HG03108 (cell line): ENCODE results near the gene B9D2.
"Not testable (repeated sequence)": the region's sequence is repeated elsewhere in the genome, so short reads cannot be mapped to it uniquely, and the experiment has no call there.

ENCODE experiments used
- ATAC-seq: cut with Tn5 transposase; IDR thresholded peaks from one replicate; pipeline ENCODE4 v1.9.1; 2021; ENCODE audit warnings: moderate library complexity; ENCODE audit not compliant: unreplicated experiment

The B9D2 gene

DNA sequence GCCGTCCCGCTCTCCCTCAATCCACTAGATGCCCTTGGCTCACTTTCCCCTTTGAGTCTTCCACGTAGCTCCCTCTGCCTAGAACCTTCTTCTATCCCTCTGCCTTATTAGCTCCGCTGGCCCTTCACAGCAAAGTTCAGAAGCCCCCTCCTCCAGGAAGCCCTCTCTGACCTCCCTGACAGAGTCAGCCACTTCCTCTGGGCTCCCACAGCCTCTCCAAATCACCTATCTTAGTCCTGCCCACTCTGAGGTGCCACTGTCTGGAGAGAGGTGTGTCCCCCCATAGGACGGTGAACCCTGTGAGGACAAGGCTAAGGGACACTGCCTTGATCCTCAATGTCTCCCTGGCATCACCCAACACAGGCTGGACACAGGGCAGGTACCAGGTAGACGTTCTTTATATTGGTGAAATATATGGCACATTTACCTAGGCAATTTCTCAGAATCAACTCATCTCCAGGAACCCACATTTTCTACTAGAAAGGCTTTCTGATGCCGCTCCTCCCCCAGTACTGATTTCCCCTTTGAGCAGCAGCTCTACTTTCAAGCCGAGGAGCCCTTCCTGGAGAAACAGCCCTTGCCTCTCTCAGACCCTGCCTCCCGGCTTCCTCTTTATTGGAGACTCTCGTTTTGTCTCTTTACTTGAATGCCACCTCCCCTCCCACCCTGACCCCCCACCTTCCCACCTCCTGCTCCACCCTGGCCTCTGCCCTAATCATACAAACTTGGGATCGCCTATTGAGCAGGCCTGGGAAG is 6.8 kb downstream of the B9D2 start:
- ATAC-seq: no peak

DNA sequence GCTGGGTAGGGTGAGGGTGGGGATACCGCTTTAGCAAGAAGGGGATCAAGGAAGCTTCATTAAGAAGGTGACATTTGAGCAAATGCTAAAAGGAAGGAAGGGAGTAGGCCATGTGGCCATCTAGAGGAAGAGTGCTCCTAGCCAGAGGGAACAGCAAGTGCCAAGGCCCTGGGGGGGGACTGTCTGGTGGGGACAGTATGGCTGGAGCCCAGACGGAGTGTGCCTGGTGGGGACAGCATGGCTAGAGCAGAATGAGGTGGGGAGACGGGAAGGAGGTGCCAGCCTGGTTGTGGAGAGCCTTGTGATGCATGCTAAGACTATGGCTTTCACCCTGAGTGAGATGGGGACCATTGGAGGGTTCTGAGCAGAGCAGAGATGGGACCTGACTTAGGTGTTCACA is 8.1 kb downstream of the B9D2 start:
- no peak for ATAC-seq

DNA sequence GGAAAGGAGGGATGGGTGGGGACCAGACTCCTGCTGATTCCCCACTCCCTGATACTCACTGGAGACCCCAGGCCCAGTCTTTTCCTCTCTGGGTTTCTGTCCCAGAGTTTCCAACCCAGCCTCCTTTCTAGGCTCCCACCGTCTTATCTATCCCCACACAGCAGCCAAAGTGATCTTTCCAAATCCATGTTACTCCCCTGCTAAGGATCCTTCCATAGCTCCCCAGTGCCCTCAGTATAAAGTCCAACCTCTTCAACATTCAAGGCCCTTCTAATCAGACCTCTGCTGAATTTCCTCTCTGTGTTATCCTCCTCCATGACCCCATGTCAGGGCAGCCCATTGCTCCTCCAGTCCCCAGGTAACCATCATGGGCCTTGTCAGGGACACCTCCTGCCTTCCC is 8.9 kb downstream of the B9D2 start:
- ATAC-seq: no peak

DNA sequence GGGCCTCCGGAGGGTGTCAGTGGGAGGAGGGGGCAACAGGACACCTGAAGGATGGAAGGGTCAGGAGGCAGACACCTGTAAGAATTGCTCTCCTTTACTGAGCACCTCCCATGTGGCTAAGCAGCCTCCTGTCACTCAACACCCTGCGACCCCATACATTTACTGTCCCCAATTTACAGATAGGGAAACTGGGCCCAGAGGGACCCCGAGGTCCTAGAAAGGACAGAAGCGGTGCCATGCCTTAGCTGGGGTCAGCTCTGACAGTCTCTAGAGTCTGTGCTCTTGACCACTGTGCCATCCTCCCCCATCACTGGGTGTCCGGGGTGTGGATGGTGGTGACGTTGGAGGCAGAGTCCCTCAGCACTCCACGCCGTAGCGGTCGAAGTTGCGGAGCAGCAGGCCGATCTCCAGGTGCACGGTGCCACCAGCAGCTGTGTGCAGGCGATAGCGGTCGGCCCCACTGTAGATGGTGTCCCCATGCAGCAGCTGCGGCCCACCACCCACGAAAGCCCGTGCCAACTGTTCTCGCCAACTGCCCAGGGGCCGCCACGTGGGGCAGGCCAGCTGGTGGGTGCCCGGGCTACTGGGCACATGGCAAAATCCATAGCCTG is 9.5 kb downstream of the B9D2 start:
- no peak for ATAC-seq

DNA sequence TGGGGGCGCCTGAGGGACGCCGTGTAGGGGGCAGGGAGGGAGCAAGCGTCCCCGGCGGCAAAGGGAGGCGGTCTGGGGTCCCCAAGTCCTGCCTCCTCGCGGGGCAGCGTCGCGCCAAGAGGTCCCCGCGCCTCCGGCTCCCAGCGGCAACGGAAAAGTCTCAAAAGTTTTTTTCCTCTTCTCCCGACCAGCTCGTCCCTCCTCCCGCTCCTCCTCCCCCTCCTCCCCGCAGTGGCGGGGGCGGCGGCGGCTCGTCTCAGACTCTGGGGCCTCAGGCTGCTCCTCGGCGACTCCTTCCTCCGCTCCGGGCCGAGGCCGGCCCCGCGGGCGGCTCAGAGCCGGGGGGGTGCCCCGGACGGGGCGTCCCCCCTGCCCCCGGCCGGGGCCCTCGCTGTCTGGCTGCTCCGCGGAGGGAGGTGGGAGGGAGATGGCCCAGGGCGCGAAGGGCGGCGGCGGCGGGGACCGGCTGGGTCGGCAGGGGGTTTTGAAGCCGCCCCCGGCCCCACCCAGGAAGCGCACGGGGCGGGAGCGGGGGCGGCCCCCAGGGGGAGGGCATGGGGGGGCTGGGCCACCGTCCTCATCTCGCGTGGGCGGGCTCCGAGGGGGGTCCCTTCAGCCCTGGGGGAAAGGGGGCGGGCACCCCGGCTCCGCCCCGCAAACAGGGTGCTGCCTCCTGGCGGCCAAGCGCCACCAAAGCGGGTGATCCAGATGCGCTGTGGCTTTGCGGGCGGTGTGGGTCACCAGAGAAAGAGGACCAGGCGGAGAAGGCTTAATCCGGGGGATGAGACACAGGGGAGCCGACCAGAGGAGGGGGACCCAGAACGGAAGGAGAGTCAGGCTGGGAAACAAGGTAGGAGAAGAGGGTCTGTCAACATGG is 10.2 kb downstream of the B9D2 start, which contains the start of gene TGFB1:
TSS of gene TGFB1 (minus strand) at position 457 of the 877 bp plus-strand sequence. CDS start 878 bp downstream, outside the sequence.
- peak; percentile 25 for ATAC-seq

DNA sequence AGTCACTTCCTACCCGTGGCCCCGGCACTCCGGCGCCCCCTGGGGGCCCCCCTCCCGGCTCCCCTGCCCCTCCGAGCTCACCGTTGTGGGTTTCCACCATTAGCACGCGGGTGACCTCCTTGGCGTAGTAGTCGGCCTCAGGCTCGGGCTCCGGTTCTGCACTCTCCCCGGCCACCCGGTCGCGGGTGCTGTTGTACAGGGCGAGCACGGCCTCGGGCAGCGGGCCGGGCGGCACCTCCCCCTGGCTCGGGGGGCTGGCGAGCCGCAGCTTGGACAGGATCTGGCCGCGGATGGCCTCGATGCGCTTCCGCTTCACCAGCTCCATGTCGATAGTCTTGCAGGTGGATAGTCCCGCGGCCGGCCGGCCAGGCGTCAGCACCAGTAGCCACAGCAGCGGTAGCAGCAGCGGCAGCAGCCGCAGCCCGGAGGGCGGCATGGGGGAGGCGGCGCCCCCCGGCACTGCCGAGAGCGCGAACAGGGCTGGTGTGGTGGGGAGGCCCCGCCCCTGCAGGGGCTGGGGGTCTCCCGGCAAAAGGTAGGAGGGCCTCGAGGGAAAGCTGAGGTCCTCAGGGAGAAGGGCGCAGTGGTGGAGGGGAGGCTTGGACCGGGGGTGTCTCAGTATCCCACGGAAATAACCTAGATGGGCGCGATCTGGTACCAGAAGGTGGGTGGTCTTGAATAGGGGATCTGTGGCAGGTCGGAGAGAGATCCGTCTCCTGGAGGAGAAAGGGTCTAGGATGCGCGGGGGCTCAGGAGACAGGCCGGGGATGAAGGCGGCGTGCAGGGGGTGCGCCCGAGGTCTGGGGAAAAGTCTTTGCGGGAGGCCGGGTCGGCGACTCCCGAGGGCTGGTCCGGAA is 11.1 kb downstream of the B9D2 start:
- ATAC-seq: no peak

DNA sequence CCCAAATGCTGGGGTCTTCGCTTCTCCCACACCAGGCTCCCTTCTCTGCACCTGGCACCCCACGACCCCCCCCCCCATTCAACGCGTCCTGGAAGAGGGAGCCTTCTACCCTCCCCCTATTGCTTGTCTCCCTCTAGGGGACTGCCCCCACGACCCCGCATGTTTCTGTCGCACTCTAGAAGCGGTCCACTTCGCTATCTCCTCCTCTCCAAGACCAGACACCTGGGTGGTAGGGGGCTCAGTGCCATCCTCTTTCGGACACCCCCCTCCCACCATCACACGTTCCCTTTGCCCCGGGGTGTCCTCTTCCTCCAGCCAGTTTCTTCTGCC is 11.7 kb downstream of the B9D2 start:
- ATAC-seq: no peak

DNA sequence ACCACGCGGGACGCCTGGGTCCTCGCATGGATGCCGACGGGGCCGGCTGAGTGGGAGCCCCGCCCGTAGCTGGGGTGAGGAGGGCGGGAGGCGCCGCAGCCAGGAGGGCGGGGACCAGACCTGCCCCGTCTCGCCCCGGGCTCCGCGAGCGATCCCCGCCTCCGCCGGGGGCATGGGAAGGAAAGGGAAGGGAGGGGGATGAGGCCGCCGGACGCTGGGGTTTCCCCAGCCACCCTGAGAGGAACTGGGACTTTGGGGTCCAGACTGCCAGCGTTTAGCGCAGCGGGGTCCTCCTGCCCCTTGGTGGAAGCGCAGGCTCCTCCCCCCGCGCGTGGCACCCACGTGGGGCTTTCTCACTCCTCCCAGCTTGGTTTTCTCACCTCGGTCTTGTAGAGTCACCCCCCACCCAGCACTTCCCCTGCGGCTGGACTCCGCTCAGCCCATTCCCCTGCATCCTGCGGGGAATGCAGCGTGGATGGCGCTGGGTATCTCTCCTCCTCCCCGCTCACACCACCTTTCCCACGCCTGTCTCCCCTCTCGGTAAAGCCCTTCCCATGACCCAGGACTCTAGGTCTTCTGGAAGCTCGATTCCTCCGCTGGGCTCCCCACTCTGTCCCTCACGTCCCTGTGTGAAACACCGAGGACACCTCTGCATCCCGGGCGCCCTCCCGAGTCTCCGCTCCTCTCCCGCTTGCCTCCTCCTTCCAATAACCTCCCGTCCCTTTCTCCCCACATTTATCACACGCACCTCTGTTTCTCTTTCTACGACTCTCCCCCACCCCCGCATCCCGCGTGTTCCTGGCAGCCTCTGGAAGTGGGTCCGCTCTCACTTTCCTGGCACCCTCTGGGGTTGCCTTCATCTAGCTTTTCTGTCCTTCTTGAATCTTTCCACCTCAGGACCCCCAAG is 12.4 kb downstream of the B9D2 start:
- ATAC-seq: peak; percentile 33

DNA sequence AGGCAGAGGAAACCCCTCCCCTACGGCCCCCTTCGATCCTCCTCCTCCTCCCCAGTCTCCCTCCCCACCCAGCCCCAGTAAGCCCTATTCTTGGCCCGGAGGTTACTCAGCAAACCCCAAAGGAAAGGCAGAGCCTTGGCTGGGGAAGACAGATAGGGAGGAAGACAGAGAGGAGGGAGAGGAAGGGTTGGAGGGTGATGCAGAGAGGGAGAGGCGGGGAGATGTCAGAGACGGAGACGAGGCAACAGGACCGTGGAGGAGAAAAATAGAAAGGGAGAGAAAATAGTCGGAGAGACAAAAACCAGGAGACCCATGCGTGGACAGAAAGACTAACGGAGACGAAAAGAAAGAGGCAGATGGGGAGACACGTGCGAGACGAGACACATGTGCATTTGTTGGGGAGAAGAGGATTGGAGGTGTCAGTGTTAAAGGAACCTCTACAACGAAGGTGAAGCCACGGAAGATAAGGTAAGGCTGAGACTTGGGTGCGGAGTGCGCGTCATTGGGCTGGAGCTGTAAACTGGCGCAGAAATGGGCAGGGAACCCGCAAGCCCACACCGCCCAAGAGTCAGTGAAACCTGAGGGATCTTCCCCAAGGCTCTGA is 13.1 kb downstream of the B9D2 start:
- no peak for ATAC-seq

DNA sequence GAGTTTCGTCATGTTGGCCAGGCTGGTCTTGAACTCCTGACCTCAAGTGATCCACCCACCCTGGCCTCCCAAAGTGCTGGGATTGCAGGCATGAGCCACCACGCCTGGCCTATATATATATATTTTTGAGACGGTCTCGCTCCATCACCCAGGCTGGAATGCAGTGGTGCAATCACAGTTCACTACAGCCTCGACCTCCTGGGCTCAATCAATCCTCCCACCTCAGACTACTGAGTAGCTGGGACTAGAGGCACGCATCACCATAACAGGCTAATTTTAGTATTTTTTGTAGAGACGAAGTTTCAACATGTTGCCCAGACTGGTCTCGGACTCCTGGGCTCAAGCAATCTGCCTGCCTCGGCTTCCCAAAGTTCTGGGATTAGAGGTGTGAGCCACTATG is 17.0 kb downstream of the B9D2 start:
- not testable (repeated sequence) for ATAC-seq

DNA sequence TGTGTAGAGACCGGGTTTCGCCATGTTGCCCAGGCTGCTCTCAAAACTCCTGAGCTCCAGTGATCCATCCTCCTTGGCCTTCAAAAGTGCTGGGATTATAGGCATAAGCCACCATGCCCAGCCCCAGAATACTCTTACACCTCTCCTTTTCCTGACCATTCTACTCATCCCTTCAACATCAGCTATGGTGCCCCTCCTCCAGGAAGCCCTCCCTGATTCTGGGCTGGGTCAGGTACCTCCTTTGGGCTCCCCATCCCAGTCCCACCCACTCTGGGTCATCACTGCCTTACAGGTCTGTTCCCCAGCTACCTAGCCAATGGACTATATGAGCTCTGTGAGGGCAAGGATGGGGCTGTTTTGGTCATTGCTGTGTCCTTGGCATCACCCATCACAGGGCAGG is 19.8 kb downstream of the B9D2 start:
- ATAC-seq: no peak

DNA sequence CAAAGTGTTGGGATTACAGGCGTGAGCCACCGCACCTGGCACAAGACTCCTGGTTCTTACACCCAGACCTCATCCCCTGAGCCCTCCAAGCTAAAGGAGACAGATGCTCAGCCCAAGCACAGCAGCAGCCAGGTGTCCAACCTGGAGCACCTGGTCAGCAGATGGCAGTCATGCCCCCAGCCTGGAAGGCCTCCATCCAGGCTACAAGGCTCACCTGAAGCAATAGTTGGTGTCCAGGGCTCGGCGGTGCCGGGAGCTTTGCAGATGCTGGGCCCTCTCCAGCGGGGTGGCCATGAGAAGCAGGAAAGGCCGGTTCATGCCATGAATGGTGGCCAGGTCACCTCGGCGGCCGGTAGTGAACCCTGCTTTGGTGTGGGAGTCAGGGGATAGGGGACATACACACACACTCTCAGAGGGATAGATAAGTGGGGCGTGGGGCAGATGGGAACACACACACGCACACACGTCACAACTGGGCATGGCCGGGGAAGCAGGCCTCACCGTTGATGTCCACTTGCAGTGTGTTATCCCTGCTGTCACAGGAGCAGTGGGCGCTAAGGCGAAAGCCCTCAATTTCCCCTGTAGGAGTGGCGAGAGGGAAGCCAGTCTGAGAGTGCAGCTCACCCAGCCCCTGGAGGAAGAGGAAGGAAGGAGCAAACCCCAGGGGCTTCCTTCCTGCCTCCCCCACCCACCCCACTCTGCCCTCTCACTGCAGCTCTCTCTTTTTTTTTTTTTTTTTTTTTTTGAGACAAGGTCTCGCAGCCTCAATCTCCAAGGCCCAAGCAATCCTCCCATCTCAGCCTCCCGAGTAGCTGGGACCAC is 22.1 kb downstream of the B9D2 start:
- ATAC-seq: no peak

DNA sequence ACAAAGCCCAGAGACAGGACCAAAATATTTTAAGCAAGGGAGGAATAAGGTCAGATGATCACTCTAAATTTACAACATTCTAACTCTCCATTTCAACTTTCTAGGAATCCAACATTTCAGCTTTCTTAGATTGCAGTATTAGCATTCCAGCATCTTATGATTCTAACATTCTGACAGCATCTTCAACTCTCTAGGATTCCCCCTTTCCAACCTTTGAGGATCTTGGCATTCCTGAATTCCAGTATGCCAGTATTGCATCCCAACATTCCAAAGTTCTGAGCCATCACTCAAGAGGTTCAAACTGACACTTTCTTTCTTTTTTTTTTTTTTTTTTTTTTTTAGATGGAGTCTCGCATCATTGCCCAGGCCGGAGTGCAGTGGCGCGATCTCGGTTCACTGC is 24.0 kb downstream of the B9D2 start:
- no peak for ATAC-seq

DNA sequence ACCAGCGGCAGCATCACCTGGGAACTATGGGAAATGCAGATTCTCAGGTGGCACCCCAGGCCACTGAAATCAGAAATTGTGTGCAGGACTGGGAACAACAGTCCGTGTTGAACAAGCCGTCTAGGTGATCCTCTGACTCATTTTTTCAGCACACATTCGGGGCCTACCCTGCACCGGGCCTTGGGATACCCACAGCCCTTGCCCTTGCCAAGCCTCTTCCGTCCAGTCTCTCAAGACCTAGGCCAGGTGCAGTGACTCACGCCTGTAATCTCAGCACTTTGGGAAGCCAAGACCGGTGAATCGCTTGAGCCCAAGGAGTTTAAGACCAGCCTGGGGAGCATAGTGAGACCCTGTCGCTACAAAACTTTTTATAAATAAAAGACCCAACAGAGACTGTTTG is 28.5 kb downstream of the B9D2 start:
- no peak for ATAC-seq

DNA sequence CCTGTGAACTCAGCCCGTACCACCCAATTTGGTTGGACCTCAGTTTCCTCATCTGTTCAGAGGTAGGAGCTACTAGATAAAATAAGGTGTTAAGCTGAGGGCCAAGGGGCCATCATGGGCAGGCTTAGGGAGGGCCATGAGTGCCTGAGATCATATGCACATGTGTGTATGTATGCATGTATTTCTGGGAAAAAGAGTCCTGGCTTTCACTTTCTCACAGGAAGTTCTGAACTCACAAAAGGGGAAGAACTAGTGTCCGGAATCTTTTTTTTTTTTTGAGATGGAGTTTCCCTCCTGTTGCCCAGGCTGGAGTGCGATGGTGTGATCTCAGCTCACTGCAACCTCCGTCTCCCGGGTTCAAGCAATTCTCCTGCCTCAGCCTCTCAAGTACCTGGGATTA is 29.2 kb downstream of the B9D2 start:
- no peak for ATAC-seq

DNA sequence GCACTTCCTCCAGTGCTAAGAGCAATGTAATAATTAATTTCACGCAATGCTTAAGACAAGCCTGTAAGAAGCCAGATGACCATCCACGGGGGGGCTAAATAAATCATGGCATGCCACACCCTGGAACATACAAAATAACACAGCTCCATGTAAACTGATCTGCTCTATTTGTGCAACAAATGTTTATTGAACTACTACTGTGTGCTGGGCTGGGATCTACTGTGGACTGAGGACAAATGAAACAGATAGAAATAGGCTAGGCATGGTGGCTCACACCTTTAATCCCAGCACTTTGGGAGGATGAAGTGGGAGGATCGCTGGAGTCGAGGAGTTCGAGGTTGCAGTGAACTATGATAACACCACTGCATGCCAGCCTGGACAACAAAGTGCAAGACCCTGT is 31.5 kb downstream of the B9D2 start:
- ATAC-seq: no peak

DNA sequence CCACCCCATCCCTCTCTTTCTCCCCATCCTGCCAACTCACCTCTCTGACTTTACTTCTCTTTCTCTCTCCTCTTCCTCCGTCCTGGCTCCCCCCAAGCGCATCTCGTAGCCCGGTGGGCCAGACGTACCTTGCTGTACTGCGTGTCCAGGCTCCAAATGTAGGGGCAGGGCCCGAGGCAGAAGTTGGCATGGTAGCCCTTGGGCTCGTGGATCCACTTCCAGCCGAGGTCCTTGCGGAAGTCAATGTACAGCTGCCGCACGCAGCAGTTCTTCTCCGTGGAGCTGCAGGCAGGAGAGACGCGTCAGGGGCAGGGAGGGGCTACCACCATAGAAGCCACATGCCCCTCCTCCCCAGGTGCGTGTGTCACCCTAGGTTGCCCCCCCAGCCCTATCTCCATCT is 31.9 kb downstream of the B9D2 start:
- ATAC-seq: no peak

DNA sequence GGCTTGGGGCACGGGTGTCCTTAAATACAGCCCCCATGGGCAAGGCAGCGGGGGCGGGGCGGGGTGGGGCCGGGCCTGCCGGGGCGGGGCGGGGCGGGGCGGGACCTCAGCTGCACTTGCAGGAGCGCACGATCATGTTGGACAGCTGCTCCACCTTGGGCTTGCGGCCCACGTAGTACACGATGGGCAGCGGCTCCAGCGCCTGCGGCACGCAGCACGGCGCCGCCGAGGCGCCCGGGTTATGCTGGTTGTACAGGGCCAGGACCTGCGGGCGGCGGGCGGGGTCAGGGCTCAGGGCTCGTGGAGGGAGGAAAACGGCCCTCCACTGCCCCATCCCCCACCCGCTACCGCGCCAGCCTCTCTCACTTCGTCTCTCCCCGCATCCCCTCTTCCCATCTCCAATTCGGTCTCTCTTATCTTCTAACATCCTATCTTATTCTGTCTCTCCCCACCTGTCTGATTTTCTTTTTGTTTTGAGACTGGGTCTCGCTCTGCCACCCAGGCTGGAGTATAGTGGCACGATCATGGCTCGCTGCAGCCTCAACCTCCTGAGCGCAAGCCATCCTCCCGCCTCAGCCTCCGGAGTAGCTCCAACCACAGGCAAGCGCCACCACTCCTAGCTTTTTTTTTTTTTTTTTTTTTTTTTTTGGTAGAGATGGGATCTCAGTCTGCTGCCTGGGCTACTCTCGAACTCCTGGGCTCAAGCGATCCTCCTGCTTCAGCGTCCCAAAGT is 32.8 kb downstream of the B9D2 start:
- ATAC-seq: no peak
